ENCODE data around the gene NFATC1.

DNA sequence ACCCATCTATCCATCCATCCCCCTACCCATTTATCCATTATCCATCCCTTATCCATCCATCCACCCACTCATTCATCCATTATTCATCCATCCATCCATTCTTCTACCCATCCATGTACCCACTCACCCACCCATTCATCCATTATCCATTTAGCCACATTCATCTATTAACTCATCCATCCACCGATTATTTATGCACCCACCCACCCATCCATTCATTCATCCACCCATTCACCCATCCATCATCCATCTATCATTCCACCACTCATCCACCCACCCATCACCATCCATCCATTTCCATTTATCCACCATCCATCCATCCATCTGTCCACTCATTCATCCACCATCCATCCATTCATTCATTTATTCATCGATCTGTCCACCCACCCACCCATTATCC is 146.5 kb downstream of the NFATC1 start:
- TF ChIP-seq, protein P1, sequence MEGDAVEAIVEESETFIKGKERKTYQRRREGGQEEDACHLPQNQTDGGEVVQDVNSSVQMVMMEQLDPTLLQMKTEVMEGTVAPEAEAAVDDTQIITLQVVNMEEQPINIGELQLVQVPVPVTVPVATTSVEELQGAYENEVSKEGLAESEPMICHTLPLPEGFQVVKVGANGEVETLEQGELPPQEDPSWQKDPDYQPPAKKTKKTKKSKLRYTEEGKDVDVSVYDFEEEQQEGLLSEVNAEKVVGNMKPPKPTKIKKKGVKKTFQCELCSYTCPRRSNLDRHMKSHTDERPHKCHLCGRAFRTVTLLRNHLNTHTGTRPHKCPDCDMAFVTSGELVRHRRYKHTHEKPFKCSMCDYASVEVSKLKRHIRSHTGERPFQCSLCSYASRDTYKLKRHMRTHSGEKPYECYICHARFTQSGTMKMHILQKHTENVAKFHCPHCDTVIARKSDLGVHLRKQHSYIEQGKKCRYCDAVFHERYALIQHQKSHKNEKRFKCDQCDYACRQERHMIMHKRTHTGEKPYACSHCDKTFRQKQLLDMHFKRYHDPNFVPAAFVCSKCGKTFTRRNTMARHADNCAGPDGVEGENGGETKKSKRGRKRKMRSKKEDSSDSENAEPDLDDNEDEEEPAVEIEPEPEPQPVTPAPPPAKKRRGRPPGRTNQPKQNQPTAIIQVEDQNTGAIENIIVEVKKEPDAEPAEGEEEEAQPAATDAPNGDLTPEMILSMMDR (IDR thresholded peaks at IDR 0.05), result no peak
- TF ChIP-seq POLR2A (IDR thresholded peaks at IDR 0.05), result no peak
